Esophagus (tissue), 2 donors: ENCODE results near the gene CCT6A. TPM values are rescaled to one million over a fixed set of nuclear protein-coding genes. Genes with fewer than 3 reads are reported as not detected.
"Not testable (repeated sequence)": the region's sequence is repeated elsewhere in the genome, so short reads cannot be mapped to it uniquely, and the experiment has no call there.

Source experiments
- H3K27ac ChIP-seq, 2 donors: one replicate each; pipeline ENCODE4 v1.5.1; 2013; ENCODE audit warnings: low read depth in 2 of 2, mild to moderate bottlenecking in 2 of 2, inconsistent platforms in 1 of 2, low read length in 1 of 2, moderate library complexity in 1 of 2
- H3K27me3 ChIP-seq, 2 donors: one replicate each; pipeline ENCODE4 v1.6.1; 2013; ENCODE audit warnings: low read length in 2 of 2, control low read depth in 1 of 2, mild to moderate bottlenecking in 1 of 2; ENCODE audit not compliant: insufficient read depth in 2 of 2, control insufficient read depth in 1 of 2
- H3K36me3 ChIP-seq, 2 donors: one replicate each; pipeline ENCODE4 v1.6.1; 2013; ENCODE audit warnings: low read length in 1 of 2; ENCODE audit not compliant: control insufficient read depth in 2 of 2, insufficient read depth in 2 of 2
- H3K4me1 ChIP-seq, 2 donors: one replicate each; pipeline ENCODE4 v1.6.1; 2013; ENCODE audit warnings: low read length in 1 of 2; ENCODE audit not compliant: control insufficient read depth in 2 of 2, insufficient read depth in 2 of 2
- H3K4me3 ChIP-seq, 2 donors: one replicate each; pipeline ENCODE4 v1.5.1; 2013; ENCODE audit warnings: low read length in 2 of 2, mild to moderate bottlenecking in 2 of 2, low read depth in 1 of 2, moderate library complexity in 1 of 2
- H3K9me3 ChIP-seq, 2 donors: one replicate each; pipeline ENCODE4 v1.6.1; 2013; ENCODE audit warnings: mild to moderate bottlenecking in 2 of 2, low read depth in 1 of 2, low read length in 1 of 2, moderate library complexity in 1 of 2; ENCODE audit not compliant: control insufficient read depth in 2 of 2, insufficient read depth in 1 of 2
- WGBS, 2 donors: extraction: QIAGEN DNeasy Blood & Tissue Kit; methylation state at CpG; one replicate each; pipeline ENCODE4 v1.1.7; 2013; 5-methylcytosine and 5-hydroxymethylcytosine counted together
- polyA plus RNA-seq, 2 donors: library from polyadenylated mRNA; stranded (reverse); fragments of 200-250 nt; gene quantifications; one replicate each; pipeline ENCODE4 v1.2.3, GENCODE V29; 2013
- donor health status: healthy with polysubstance abuse.
- donor health status: Bipolar disorder and iron deficiency.

The CCT6A gene
- polyA plus RNA-seq, 2 donors, result 133 to 157 TPM

GRCh38 chr7:56110611-56111010 lies 59.0 kb downstream of the CCT6A start:
- H3K27ac ChIP-seq, result no peak overlapping the region
- no peak overlapping the region for H3K4me3 ChIP-seq
- H3K36me3 ChIP-seq, result no peaks in the 10 kb centered on the region
- 77 to 84% methylated on average over 1 of the region's 1 CpG for WGBS, 2 donors
- H3K27me3 ChIP-seq, result no peaks in the 10 kb centered on the region
- no peaks in the 10 kb centered on the region for H3K4me1 ChIP-seq
- H3K9me3 ChIP-seq, result no peaks in the 10 kb centered on the region

- 94 to 98% methylated on average over 3 of the region's 3 CpGs for WGBS, 2 donors
- H3K4me3 ChIP-seq, H3K9me3 ChIP-seq, H3K36me3 ChIP-seq, H3K4me1 ChIP-seq, H3K27me3 ChIP-seq, H3K27ac ChIP-seq: not testable (repeated sequence)
Observed at GRCh38 chr7:56112244-56112643, 60.7 kb downstream of the CCT6A start.

Other genes starting within 250 kb of the CCT6A start
- not detected for gene SEPTIN14, start 189.0 kb upstream of the CCT6A start, polyA plus RNA-seq
- gene ZNF713, start 164.3 kb upstream of the CCT6A start, polyA plus RNA-seq, result under 1 TPM; 0.69 to 0.75 TPM
- 10 to 100 TPM in 1 of 2 donors, 1 to 10 TPM in 1; 9.8 to 12.7 TPM for gene MRPS17, start 99.9 kb upstream of the CCT6A start, polyA plus RNA-seq
- gene NIPSNAP2, start 87.2 kb upstream of the CCT6A start, polyA plus RNA-seq, result 10 to 100 TPM; 15.6 to 21.6 TPM
- 1 to 10 TPM; 6.6 to 8.6 TPM for gene PSPH, start 321 bp upstream of the CCT6A start, polyA plus RNA-seq
- 10 to 100 TPM; 43.3 to 64.1 TPM for gene SUMF2, start 12.5 kb downstream of the CCT6A start, polyA plus RNA-seq
- 1 to 10 TPM; 1.1 to 1.3 TPM for gene PHKG1, start 41.2 kb downstream of the CCT6A start, polyA plus RNA-seq
- gene CHCHD2, start 54.7 kb downstream of the CCT6A start, polyA plus RNA-seq, result 100 to 1,000 TPM; 148 to 438 TPM
- under 1 TPM; 0.67 to 0.69 TPM for gene NUPR2, start 64.7 kb downstream of the CCT6A start, polyA plus RNA-seq